HepG2 (cell line): Measurements from ENCODE around the gene ANGPTL2. TPM values are rescaled to one million over a fixed set of nuclear protein-coding genes. Genes with fewer than 3 reads are reported as not detected.

ENCODE experiments used
- CEBPG ChIP-seq: IDR thresholded peaks from 2 replicates; pipeline ENCODE4 v1.6.1; 2016
- CHD4 ChIP-seq: fragments of 200-600 bp; sonication (generic); IDR thresholded peaks from 2 replicates; pipeline ENCODE4 v1.7.0; 2017; ENCODE audit warnings: mild to moderate bottlenecking, low read length, borderline replicate concordance
- EP300 ChIP-seq, 3 experiments: sonication (generic) in 1 of 3; formaldehyde crosslinking in 1 of 3; IDR thresholded peaks; 2 replicates each; pipeline versions ENCODE4 v1.5.1 to v1.6.1; 2011 to 2020; ENCODE audit warnings: low read depth in 2 of 3, low read length in 2 of 3, borderline replicate concordance in 1 of 3, improper control_type of control experiment in 1 of 3, mild to moderate bottlenecking in 1 of 3, missing genetic modification reagents in 1 of 3, moderate library complexity in 1 of 3
- MZF1 ChIP-seq: sonication (generic); formaldehyde crosslinking; IDR thresholded peaks from 2 replicates; pipeline ENCODE4 v1.8.1; 2023; ENCODE audit warnings: mild to moderate bottlenecking, missing genetic modification reagents, borderline replicate concordance
- NR1H2 ChIP-seq: sonication (generic); formaldehyde crosslinking; IDR thresholded peaks from 2 replicates; pipeline ENCODE4 v1.8.1; 2022; ENCODE audit warnings: low read depth, missing genetic modification reagents, borderline replicate concordance
- PHF21A ChIP-seq: sonication (generic); formaldehyde crosslinking; IDR thresholded peaks from 2 replicates; pipeline ENCODE4 v1.5.0; 2020; ENCODE audit warnings: mild to moderate bottlenecking, missing genetic modification reagents
- PHF8 ChIP-seq: sonication (generic); formaldehyde crosslinking; IDR thresholded peaks from 2 replicates; pipeline ENCODE4 v1.5.0; 2020; ENCODE audit warnings: missing genetic modification reagents
- SP140L ChIP-seq: sonication (generic); formaldehyde crosslinking; IDR thresholded peaks from 2 replicates; pipeline ENCODE4 v1.4.0; 2020; ENCODE audit warnings: missing genetic modification reagents, borderline replicate concordance
- ZBTB20 ChIP-seq: sonication (generic); formaldehyde crosslinking; IDR thresholded peaks from 2 replicates; pipeline ENCODE4 v1.8.1; 2023; ENCODE audit warnings: missing genetic modification reagents, low read depth, mild to moderate bottlenecking, borderline replicate concordance
- ZC3H4 ChIP-seq: sonication (generic); formaldehyde crosslinking; IDR thresholded peaks from 2 replicates; pipeline ENCODE4 v1.4.0; 2020; ENCODE audit warnings: missing genetic modification reagents, borderline replicate concordance
- ZFAT ChIP-seq: sonication (generic); formaldehyde crosslinking; conservative IDR thresholded peaks from 2 replicates; pipeline ENCODE4 v1.8.1; 2023; ENCODE audit warnings: missing genetic modification reagents, inconsistent platforms
- ZFP82 ChIP-seq: sonication (generic); formaldehyde crosslinking; IDR thresholded peaks from 2 replicates; pipeline ENCODE4 v1.5.1; 2020; ENCODE audit warnings: mild to moderate bottlenecking, missing genetic modification reagents, borderline replicate concordance
- ZNF101 ChIP-seq: sonication (generic); formaldehyde crosslinking; IDR thresholded peaks from 2 replicates; pipeline ENCODE4 v1.4.0; 2020; ENCODE audit warnings: mild to moderate bottlenecking, low read depth, missing genetic modification reagents, borderline replicate concordance
- ZNF24 ChIP-seq: fragments of 450-650 bp; IDR thresholded peaks from 2 replicates; pipeline ENCODE4 v1.6.1; 2017; ENCODE audit warnings: antibody characterized with exemption, mild to moderate bottlenecking
- ZNF260 ChIP-seq: sonication (generic); formaldehyde crosslinking; IDR thresholded peaks from 2 replicates; pipeline ENCODE4 v1.4.0; 2020; ENCODE audit warnings: missing genetic modification reagents, low read depth, mild to moderate bottlenecking, borderline replicate concordance
- ZNF318 ChIP-seq: sonication (generic); formaldehyde crosslinking; IDR thresholded peaks from 2 replicates; pipeline ENCODE4 v1.4.0; 2020; ENCODE audit warnings: mild to moderate bottlenecking, missing genetic modification reagents
- polyA plus RNA-seq, 8 experiments: library from polyadenylated mRNA; depleted of rRNA in 3 of 8; stranded (reverse) in 7 of 8; unstranded in 1 of 8; fragments of >200 nt; fragmentation: Illumina TruSeq in 4 of 8; extraction: Trizol in 4 of 8; gene quantifications; 2 replicates each; pipeline versions ENCODE4 v1.2.1 to v1.2.3, GENCODE V29; 2011 to 2016; ENCODE audit warnings: low read depth in 4 of 8, missing spikeins in 1 of 8, mixed read lengths in 1 of 8; ENCODE audit not compliant: insufficient read depth in 1 of 8
- total RNA-seq, 5 experiments: library from RNA; depleted of rRNA; stranded (reverse); fragments of >200 nt; fragmentation: Illumina TruSeq; extraction: Trizol; gene quantifications; 2 replicates each; pipeline ENCODE4 v1.2.3, GENCODE V29; 2016; ENCODE audit warnings: low read depth in 1 of 5
- TF ChIP-seq, protein P1 (sequence below): sonication (generic); formaldehyde crosslinking; IDR thresholded peaks from 2 replicates; pipeline ENCODE4 v1.5.1; 2020; ENCODE audit warnings: missing genetic modification reagents, mild to moderate bottlenecking, borderline replicate concordance
- TF ChIP-seq, protein P2 (sequence below): sonication (generic); formaldehyde crosslinking; IDR thresholded peaks from 2 replicates; pipeline ENCODE4 v1.8.0; 2022; ENCODE audit warnings: missing genetic modification reagents, mild to moderate bottlenecking, moderate library complexity, borderline replicate concordance

ANGPTL2 gene
- total and polyA plus RNA-seq, 2 of the 13 experiments (the other 11 are each of a cell fraction or from before 2014, with no cell fraction given): 0.91 to 21.0 TPM

- TF ChIP-seq EP300 (IDR thresholded peaks at IDR 0.05; ENCODE audit: low read depth in 2 of 2, low read length in 2 of 2) (peak in 1 of 2 experiments; percentile 69; a peak in 2 of 4 replicates), EP300 (CRISPR knock-in tag; IDR thresholded peaks at IDR 0.05; ENCODE audit: borderline replicate concordance) (peak; percentile 70; the same call in 1 of the 2 replicates), ZNF318 (CRISPR knock-in tag) (peak; percentile 96), SP140L (CRISPR knock-in tag) (0 out of 2 replicates have a peak, but pooled peaks have one; percentile 55), NR1H2 (CRISPR knock-in tag) (peak; percentile 92), ZFP82 (peak; percentile 88; the same call in 1 of the 2 replicates), PHF21A (CRISPR knock-in tag) (peak; percentile 44), MZF1 (CRISPR knock-in tag) (peak; percentile 80; the same call in 1 of the 2 replicates), PHF8 (no peak), CHD4 (no peak), ZFAT (CRISPR knock-in tag) (0 out of 2 replicates have a peak, but pooled peaks have one; percentile 53), ZC3H4 (CRISPR knock-in tag) (0 out of 2 replicates have a peak, but pooled peaks have one; percentile 64), ZNF24 (no peak), CEBPG (CRISPR knock-in tag) (peak; percentile 67; the same call in 1 of the 2 replicates), ZBTB20 (CRISPR knock-in tag) (peak; percentile 99; the same call in 1 of the 2 replicates), ZNF101 (CRISPR knock-in tag) (0 out of 2 replicates have a peak, but pooled peaks have one; percentile 50), ZNF260 (CRISPR knock-in tag) (no peak)
- TF ChIP-seq, protein P1, sequence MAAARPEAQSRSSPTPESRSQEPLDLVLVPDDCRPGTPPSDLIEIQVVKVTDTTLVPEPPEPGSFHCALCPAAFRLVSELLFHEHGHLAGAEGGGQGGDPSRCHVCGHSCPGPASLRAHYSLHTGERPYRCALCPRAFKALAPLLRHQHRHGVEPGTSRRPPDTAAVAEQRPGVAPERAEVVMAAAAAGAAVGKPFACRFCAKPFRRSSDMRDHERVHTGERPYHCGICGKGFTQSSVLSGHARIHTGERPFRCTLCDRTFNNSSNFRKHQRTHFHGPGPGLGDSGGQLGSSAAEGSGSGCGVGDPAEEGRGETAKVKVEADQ (CRISPR knock-in tag): peak; percentile 84; the same call in 1 of the 2 replicates
- TF ChIP-seq, protein P2, sequence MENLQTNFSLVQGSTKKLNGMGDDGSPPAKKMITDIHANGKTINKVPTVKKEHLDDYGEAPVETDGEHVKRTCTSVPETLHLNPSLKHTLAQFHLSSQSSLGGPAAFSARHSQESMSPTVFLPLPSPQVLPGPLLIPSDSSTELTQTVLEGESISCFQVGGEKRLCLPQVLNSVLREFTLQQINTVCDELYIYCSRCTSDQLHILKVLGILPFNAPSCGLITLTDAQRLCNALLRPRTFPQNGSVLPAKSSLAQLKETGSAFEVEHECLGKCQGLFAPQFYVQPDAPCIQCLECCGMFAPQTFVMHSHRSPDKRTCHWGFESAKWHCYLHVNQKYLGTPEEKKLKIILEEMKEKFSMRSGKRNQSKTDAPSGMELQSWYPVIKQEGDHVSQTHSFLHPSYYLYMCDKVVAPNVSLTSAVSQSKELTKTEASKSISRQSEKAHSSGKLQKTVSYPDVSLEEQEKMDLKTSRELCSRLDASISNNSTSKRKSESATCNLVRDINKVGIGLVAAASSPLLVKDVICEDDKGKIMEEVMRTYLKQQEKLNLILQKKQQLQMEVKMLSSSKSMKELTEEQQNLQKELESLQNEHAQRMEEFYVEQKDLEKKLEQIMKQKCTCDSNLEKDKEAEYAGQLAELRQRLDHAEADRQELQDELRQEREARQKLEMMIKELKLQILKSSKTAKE (CRISPR knock-in tag): peak; percentile 95
Measured at GRCh38 chr9:127159325-127159801, 36.9 kb upstream of the ANGPTL2 start (continued).
